A549 (cell line): ENCODE data around the gene DHRS11.

Source experiments
- JUN ChIP-seq, 2 experiments: fragments of >200 bp; sonication (Bioruptor Twin); formaldehyde crosslinking; IDR thresholded peaks; 2 replicates in 1 of 2; 3 replicates in 1 of 2; pipeline ENCODE4 v1.6.1; 2016 to 2017
- MAZ ChIP-seq: fragments of 150-350 bp; IDR thresholded peaks from 2 replicates; pipeline ENCODE4 v1.6.1; 2014; ENCODE audit warnings: antibody characterized with exemption, low read depth, low read length, borderline replicate concordance
- MYC ChIP-seq: IDR thresholded peaks from 2 replicates; pipeline ENCODE4 v1.6.1; 2012; ENCODE audit warnings: mild to moderate bottlenecking, inconsistent platforms, low read length, improper control_type of control experiment, borderline replicate concordance
- POLR2A ChIP-seq: IDR thresholded peaks from 2 replicates; pipeline ENCODE4 v1.6.1; 2012; ENCODE audit warnings: mild to moderate bottlenecking, low read length
- RCOR1 ChIP-seq: fragments of 150-350 bp; IDR thresholded peaks from 2 replicates; pipeline ENCODE4 v1.6.1; 2014; ENCODE audit warnings: antibody characterized with exemption, low read length, low read depth
- TF ChIP-seq, protein P1 (sequence below): fragments of >200 bp; sonication (Bioruptor Twin); formaldehyde crosslinking; IDR thresholded peaks from 3 replicates; pipeline ENCODE4 v1.5.1; 2016
- TF ChIP-seq, protein P2 (sequence below): fragments of 150-350 bp; IDR thresholded peaks from 2 replicates; pipeline ENCODE4 v1.6.1; 2014; ENCODE audit warnings: low read depth, mild to moderate bottlenecking, low read length

DNA sequence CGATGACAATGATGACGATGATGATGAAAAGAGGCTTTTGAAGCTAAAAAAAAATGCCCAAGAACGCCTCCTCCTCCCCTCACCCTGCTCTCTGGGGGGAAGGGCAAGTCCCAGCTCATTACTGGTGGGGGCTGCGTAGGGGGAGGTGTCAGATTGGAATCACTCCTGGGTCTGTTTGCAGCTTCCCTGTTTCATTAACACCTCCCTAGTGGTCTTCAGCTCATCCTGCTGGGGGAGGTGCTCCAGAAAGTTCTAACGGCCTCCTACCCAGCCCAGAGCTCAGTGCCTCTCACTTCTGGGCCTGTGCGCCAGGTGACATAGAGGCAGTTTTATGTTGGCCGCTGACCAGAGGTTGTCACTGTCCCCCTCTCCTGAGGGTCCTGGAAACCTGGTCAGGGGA, 22.4 kb downstream of the DHRS11 start:
- TF ChIP-seq POLR2A (no peak), RCOR1 (no peak), MAZ (no peak), JUN (IDR thresholded peaks at IDR 0.05) (no peak), MYC (no peak)
- TF ChIP-seq, protein P1, sequence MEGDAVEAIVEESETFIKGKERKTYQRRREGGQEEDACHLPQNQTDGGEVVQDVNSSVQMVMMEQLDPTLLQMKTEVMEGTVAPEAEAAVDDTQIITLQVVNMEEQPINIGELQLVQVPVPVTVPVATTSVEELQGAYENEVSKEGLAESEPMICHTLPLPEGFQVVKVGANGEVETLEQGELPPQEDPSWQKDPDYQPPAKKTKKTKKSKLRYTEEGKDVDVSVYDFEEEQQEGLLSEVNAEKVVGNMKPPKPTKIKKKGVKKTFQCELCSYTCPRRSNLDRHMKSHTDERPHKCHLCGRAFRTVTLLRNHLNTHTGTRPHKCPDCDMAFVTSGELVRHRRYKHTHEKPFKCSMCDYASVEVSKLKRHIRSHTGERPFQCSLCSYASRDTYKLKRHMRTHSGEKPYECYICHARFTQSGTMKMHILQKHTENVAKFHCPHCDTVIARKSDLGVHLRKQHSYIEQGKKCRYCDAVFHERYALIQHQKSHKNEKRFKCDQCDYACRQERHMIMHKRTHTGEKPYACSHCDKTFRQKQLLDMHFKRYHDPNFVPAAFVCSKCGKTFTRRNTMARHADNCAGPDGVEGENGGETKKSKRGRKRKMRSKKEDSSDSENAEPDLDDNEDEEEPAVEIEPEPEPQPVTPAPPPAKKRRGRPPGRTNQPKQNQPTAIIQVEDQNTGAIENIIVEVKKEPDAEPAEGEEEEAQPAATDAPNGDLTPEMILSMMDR: no peak
- TF ChIP-seq, protein P2, sequence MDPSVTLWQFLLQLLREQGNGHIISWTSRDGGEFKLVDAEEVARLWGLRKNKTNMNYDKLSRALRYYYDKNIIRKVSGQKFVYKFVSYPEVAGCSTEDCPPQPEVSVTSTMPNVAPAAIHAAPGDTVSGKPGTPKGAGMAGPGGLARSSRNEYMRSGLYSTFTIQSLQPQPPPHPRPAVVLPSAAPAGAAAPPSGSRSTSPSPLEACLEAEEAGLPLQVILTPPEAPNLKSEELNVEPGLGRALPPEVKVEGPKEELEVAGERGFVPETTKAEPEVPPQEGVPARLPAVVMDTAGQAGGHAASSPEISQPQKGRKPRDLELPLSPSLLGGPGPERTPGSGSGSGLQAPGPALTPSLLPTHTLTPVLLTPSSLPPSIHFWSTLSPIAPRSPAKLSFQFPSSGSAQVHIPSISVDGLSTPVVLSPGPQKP: no peak
